Mucosa of descending colon (tissue), 3 donors: ENCODE measurements around the gene ASB9. TPM values are rescaled to one million over a fixed set of nuclear protein-coding genes. Genes with fewer than 3 reads are reported as not detected.
A peak's percentile ranks its signal among the peaks of the same experiment; 100 is the strongest.

Experiments
- ATAC-seq: fragments of 200-7000 bp; cut with Tn5 transposase; one replicate; pipeline ENCODE4 v1.9.1; 2020; ENCODE audit warnings: mild to moderate bottlenecking, moderate library complexity
- DNase-seq, 3 donors: peaks; one replicate each; pipeline ENCODE4 v3.0.0-alpha.2; 2020
- H3K36me3 ChIP-seq: fragments of 200-600 bp; one replicate; pipeline ENCODE4 v1.8.0; 2021; ENCODE audit warnings: low read depth, mild to moderate bottlenecking
- H3K4me1 ChIP-seq: fragments of 200-600 bp; one replicate; pipeline ENCODE4 v1.8.0; 2021; ENCODE audit warnings: low read depth, mild to moderate bottlenecking
- H3K4me3 ChIP-seq: fragments of 200-600 bp; one replicate; pipeline ENCODE4 v1.8.0; 2021; ENCODE audit warnings: mild to moderate bottlenecking
- H3K9me3 ChIP-seq: fragments of 200-600 bp; one replicate; pipeline ENCODE4 v1.8.0; 2021; ENCODE audit warnings: mild to moderate bottlenecking
- CTCF ChIP-seq: fragments of 200-600 bp; IDR thresholded peaks from one replicate; pipeline ENCODE4 v1.8.0; 2022; ENCODE audit warnings: antibody characterized with exemption, mild to moderate bottlenecking
- intact Hi-C, 2 donors: fragments of 100-400 bp; cut with DNase I in 1 of 2; cut with micrococcal nuclease in 1 of 2; formaldehyde crosslinking; loops; one replicate each; pipeline versions ENCODE4 v1.11.0 to v1.11.1; 2022; cut with DNase I, micrococcal nuclease
- total RNA-seq, 3 donors: library from RNA; stranded (reverse); fragmentation: NEBNext Ultra II Directional in 2 of 3; extraction: Animal tissue kit (Norgen Biotek cat#: 25700) in 2 of 3; gene quantifications; one replicate each; pipeline versions ENCODE4 v1.2.1 to v1.2.4, GENCODE V29; 2021 to 2023
- donor health status: DM: no; HTN: no; CAD: no; lungs with moderate emphysema.
- donor health status: DM: no; HTN: no; CAD: no.
- donor health status: DM: no; HTN: yes; CAD: no.

Gene ASB9
- total RNA-seq, 3 donors from 2014 or later, result 0.63 to 2.7 (median 1.3) TPM

GRCh38 chrX:15207994-15208393, 61.9 kb downstream of the ASB9 start:
- intact Hi-C loops, result no loop called here
- Histone ChIP-seq H3K4me1 (no peaks in the 10 kb centered on the region), H3K36me3 (no peaks in the 10 kb centered on the region), H3K4me3 (no peak overlapping the region), H3K9me3 (no peaks in the 10 kb centered on the region)
- DNase-seq (no peak), ATAC-seq (no peak)
- no peak for TF ChIP-seq CTCF

- Histone ChIP-seq H3K4me3 (no peak overlapping the region), H3K4me1 (no peaks in the 10 kb centered on the region), H3K9me3 (no peaks in the 10 kb centered on the region), H3K36me3 (no peaks in the 10 kb centered on the region)
- DNase-seq (no peak), ATAC-seq (no peak)
- no peak for TF ChIP-seq CTCF
- intact Hi-C loops, result no loop called here
These were observed 62.5 kb downstream of the ASB9 start for GRCh38 chrX:15207384-15207783.

GRCh38 chrX:15206306-15206705, 63.6 kb downstream of the ASB9 start:
- Histone ChIP-seq H3K4me1 (no peaks in the 10 kb centered on the region), H3K9me3 (no peaks in the 10 kb centered on the region), H3K36me3 (no peaks in the 10 kb centered on the region), H3K4me3 (no peak overlapping the region)
- peak in 1 of 3 donors; percentile 12 for DNase-seq
- no peak for ATAC-seq
- no peak for TF ChIP-seq CTCF
- intact Hi-C loops, result no loop called here

- ATAC-seq (no peak), DNase-seq (no peak)
- H3K4me1 ChIP-seq, result no peaks in the 10 kb centered on the region
- H3K9me3 ChIP-seq, result no peaks in the 10 kb centered on the region
- intact Hi-C loops, result no loop called here
- H3K4me3 ChIP-seq, result no peak overlapping the region
- TF ChIP-seq CTCF, result no peak
- H3K36me3 ChIP-seq, result no peaks in the 10 kb centered on the region
These were observed 65.6 kb downstream of the ASB9 start for GRCh38 chrX:15204130-15204751.

- ATAC-seq (no peak), DNase-seq (no peak)
- Histone ChIP-seq H3K4me1 (no peaks in the 10 kb centered on the region), H3K9me3 (no peaks in the 10 kb centered on the region), H3K4me3 (no peak overlapping the region), H3K36me3 (no peaks in the 10 kb centered on the region)
- TF ChIP-seq CTCF, result no peak
- intact Hi-C loops, result no loop called here
These were observed 66.2 kb downstream of the ASB9 start for GRCh38 chrX:15203694-15204093.
